Endometrial microvascular endothelial cells (primary cell): ENCODE measurements around the gene KCNB1. TPM values are rescaled to one million over a fixed set of nuclear protein-coding genes. Genes with fewer than 3 reads are reported as not detected.

ENCODE experiments used
- in situ Hi-C: cut with HindIII; loops from 2 replicates; pipeline ENCODE4 v1.10.0; 2017; ENCODE audit warnings: low sequenced_read_pairs, low pct_unique_long_range_greater_than_20kb; ENCODE audit errors: inconsistent ontology term
- total RNA-seq: library from RNA; depleted of rRNA; stranded (reverse); fragments of >200 nt; gene quantifications from one replicate; pipeline ENCODE4 v1.2.3, GENCODE V29; 2015; ENCODE audit errors: inconsistent ontology term

Gene KCNB1
- total RNA-seq, 1 donor from 2014 or later: not detected

- in situ Hi-C loops: no loop called here
These were observed 23.1 kb upstream of the KCNB1 start for GRCh38 chr20:49505518-49505917.

DNA sequence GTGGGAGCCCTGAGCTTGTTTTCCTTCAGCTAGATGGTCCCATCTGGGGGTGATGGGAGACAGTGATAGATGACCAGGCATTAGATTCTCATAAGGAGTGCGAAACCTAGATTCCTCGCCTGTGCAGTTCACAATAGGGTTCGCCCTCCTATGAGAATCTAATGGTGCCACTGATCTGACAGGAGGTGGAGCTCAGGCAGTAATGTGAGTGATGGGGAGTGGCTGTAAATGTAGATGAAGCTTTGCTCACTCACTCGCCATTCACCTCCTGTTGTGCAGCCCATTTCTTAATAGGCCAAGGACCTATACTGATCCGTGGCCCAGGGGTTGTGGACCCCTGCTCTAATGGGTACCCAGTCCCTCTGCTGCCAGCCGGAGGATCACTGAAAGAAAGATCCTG, 20.7 kb upstream of the KCNB1 start:
- in situ Hi-C loops: no loop called here

GRCh38 chr20:49501917-49502316, 19.4 kb upstream of the KCNB1 start:
- in situ Hi-C loops: no loop called here

DNA sequence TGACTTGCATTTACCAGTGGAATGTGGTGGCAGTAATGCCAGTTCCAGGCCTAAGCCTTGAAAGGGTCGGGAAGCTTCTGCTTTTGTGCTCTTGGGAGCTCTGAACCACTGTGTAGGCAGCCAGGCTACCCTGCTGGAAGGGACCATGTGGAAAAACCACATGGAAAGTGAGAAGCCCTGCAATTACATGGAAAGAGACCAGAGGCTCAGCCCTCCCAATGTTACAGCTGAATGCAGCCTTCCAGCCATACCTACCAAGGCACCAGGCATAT, 14.9 kb upstream of the KCNB1 start:
- in situ Hi-C loops: no loop called here

GRCh38 chr20:49496553-49497397, 14.3 kb upstream of the KCNB1 start:
- in situ Hi-C loops: no loop called here

DNA sequence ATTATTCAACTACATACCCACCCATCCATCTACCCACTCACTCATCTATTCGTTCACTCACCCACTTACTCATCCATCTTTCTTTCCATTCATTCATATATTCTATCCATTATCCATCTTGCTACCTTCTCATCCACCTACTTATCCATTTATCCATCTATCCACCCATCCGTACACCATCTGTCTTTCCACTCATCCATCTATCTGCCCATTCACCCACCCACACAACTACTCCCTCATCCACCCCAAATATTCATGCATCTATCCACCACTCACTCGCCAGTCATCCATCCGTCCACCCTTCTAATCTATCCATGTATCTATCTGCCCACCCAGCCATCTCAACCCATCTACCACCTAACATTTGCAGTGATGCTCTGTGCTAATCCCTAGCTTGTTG, 13.6 kb upstream of the KCNB1 start:
- in situ Hi-C loops: no loop called here

DNA sequence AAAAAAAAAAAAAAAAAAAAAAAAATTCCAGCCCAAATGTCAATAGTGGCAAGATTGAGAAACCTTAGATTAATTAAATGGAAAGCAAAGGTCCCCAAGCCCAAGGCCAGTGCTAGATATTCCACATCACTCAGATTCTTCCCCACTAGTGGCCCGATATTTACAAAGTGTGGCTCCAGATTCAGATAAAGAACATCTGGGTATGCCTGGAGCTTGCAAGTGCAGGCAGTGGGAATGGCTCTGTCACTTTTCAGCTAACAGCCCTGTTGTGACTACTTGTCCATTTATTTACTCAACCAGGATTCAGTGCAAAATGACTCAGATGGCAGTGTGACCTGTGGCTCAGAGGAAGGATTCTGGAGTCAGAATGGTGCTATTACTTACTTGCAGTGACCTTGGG, 8.2 kb upstream of the KCNB1 start:
- in situ Hi-C loops: no loop called here

DNA sequence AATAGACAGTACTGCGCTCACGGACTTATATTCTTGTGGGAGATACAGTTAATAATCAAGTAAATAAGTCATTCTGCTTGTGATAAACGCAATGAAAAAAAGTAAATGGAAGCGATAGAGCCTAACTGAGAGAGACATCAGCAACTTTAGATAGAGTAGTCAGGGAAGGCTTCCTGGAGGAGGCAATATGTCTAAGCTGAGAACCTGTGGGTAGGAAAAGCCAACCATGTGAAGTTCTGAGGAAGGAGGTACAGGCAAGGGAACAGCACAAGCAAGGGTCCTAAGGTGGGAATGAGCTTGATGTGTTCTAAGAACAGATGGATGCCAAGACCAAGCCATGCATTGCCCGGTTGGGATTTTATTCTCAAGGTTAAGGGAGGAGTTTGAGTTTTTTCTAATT, 7.2 kb upstream of the KCNB1 start:
- in situ Hi-C loops: no loop called here

- in situ Hi-C loops: no loop called here
These were observed 3.6 kb upstream of the KCNB1 start for GRCh38 chr20:49486064-49486463.

DNA sequence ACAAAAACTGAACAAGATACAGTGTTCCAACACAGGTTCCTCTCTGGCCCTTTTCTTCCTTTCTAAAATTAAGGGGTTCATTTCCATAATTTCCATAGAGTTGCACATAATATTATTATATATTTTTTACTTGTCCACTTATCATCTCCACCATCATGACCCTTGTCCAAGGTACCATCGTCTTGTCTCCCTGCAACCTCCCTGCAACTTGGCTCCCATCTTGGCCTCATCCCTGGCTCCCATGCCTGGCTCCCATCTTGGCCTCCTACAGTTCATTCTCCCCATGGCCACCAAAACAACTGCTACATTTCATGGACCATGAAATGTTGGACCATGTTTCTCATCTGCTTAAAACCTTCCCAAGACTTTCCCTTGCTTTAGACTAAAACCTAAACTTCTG, 3.1 kb upstream of the KCNB1 start:
- in situ Hi-C loops: no loop called here

DNA sequence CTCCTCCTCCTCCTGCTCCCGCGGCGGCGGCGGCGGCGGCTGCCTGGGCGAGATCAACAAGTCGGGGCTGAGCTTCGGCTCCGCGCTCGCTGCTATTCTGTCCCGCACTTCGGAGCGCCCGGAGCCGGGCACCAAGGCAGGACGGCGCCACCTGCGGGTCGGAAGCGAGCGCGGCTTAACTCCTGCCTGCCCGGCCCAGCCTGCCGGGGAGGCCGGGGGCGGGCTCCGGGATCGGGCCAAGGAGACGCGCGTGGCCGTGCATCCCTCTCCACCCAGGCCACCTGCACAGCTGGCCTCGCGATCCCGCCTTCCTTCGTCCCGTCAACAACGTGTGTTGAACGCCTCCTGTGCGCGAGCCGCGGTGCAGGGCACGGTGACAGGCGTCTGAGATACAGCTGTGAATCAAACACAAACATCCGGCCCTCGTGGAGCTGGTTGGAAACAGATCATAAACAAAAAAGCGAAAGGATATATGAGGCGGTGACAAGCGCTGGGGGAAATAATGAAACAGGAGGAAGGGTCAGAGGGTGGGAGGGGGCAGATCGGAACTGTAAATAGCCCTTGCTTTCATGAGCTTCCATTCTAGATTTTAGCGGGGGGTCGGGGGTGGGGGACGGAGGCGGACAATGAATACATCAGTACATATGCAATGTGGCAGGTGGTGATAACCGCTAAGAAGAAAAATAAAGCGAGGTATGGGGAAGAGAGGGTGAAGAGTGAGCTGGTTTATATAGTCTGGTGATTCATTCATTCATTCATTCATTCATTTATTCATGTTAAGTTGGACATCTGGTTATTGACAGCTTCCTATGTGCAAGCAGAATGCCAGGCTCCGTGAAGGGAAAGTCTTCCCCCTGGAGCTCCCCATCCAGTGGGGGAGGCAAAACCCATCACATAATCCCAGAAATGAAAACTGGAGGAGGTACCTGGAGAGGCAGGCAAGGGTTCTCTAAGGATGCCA, 2.0 kb upstream of the KCNB1 start:
- in situ Hi-C loops: no loop called here

DNA sequence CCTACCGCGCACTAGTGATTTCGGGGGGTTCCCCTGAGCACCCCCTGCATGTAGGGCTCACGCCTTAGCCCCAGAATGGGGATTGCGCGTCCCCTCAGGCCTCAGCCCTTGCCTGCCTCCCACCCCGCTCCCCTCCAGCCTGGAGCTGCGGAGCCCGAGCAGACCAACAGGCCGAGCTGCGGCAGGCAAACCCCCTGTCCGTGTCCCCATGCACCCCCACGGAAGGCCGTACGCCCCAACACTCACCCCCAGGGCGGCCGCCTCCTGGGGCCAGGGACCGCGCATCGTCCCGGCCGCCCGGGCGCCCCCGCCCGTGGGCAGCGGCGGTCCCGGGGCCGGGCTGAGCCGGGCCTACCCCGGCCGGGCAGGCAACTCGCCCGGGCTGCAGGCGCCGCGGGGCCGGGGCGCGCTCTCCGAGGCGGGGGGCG, 1.2 kb upstream of the KCNB1 start:
- in situ Hi-C loops: no loop called here

- in situ Hi-C loops: no loop called here
These were observed 689 bp upstream of the KCNB1 start for GRCh38 chr20:49483018-49483695.

GRCh38 chr20:49482173-49482572, 295 bp downstream of the KCNB1 start:
- in situ Hi-C loops: no loop called here

- in situ Hi-C loops: no loop called here
These were observed 1.4 kb downstream of the KCNB1 start for GRCh38 chr20:49481116-49481515.

GRCh38 chr20:49480236-49480635, 2.2 kb downstream of the KCNB1 start:
- in situ Hi-C loops: no loop called here

DNA sequence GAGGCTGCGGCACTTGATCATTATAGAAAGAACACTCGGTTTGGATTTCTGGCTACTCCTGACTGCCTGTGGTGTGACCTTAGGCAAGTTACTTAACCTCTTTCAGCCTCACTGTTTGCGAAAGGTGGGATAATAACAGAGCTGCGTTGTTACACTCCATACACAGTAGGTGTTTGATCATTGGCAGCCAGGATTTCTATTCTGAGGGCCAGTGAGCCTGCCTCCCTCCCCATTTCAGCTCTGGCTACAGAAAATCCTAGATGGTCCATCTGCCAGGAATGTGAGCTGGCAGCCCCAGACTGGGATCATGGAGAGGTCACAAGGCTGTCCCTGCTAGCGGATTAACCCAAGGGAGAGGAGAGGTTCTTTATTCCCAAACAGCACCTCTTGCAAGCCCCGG, 2.7 kb downstream of the KCNB1 start:
- in situ Hi-C loops: no loop called here

DNA sequence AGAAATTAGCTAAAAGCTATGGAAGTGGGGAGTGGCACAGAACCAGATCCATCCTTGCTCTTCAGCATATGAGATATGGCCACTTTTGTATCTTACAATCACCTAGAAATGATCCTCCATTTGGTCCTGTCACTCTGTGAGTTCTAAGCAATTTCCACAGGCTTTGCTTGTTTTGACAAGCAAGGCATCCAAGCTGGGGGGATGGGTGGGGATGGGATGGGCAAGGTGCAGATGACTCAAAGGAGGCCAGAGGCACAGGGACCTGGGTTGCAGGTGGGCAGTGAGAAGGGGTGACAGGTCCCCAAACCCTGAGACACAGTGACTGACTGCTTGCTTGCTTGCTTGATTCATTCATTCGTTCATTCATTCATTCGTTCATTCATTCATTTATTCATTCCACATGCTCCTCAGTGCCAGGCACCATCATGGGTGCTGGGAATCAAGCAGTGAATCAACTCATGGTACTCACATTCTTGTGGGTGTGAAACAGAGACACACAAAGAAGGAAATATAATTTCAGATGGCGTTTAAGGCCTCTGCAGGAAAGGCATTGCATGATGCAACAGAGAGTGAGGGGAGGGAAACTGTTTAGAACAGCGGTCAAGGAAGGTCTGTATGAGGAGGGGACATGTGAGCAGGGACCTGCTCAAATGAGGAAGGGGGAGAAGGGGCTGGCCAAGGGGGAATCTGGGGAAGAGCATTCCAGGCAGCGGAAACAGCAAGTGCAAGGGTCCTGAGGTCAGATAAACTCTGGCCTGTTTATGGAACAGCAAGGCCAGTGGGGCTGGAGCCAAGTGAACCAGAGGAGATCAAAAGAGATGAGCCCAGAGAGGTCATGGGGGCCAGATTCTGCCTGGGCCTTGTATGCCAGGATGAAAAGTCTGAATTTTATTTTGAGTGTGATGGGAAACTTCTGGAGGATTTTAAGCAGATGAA, 3.4 kb downstream of the KCNB1 start:
- in situ Hi-C loops: no loop called here

DNA sequence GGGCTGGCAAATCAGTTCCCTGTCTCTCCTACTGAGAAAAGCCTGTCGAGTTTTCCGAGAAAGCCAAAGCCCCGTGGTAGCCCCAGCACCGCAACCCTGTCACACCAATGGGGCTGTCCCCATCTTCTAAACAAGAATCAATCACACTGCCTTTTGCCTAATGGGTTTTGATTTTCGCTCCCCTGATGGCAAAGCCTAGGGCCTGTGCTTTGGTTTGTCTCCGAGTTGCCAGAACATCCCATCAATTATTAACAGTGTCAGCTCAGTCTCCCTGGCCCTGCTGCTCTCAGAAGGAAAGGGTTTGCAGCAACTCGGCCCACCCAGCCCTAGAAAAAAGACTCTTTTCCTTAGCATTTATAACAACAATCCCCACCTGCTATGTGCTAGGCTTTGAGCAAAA, 4.2 kb downstream of the KCNB1 start:
- in situ Hi-C loops: no loop called here
